HG03097 (cell line): ENCODE measurements around the gene STXBP6.
"Not testable (repeated sequence)": the region's sequence is repeated elsewhere in the genome, so short reads cannot be mapped to it uniquely, and the experiment has no call there.

Source experiments
- ATAC-seq: cut with Tn5 transposase; IDR thresholded peaks from one replicate; pipeline ENCODE4 v1.9.1; 2021; ENCODE audit not compliant: unreplicated experiment, low FRiP score

Gene STXBP6

GRCh38 chr14:24960816-24961215 is 89.1 kb downstream of the STXBP6 start:
- no peak for ATAC-seq

GRCh38 chr14:24959791-24960331 is 90.1 kb downstream of the STXBP6 start:
- peak; percentile 61 for ATAC-seq

GRCh38 chr14:24958271-24958670 is 91.7 kb downstream of the STXBP6 start:
- ATAC-seq: no peak

DNA sequence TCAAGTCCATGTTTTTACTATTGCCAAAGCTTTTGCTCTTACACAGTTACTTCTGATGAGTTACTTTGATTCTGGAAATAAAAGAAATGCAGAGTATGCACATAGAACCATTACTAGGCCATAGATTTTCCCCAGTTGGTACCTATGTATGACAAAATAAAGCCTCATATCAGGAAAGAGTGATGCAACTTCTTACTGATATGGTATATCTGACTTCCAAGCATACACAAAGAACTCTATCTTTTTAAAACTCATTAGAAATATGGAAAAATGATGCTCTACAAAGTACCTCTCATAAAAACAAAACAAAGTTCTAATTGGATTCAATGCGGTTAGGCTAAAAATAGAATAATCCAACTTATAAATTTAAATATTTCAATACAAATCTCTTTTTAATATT is 92.1 kb downstream of the STXBP6 start:
- no peak for ATAC-seq

GRCh38 chr14:24956104-24956503 is 93.8 kb downstream of the STXBP6 start:
- no peak for ATAC-seq

DNA sequence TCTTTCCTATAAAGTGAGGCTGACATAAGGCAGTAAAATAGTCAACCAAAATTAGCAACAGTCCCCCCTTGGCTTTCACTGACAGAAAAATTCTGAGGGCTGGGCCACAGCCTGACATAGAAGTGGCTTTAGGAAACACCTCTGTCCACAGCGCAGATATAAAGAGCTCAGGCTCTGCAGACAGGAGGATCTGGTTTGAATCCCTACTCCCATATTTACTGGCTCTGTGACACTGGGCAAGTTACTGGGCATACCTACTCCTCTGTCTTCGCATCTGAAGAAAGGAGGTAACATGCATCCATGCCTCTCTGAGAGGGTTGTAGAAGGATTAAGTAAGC is 95.3 kb downstream of the STXBP6 start:
- ATAC-seq: no peak

GRCh38 chr14:24954037-24954699 is 95.8 kb downstream of the STXBP6 start:
- ATAC-seq: no peak

GRCh38 chr14:24952851-24953666 is 96.9 kb downstream of the STXBP6 start:
- ATAC-seq: no peak

DNA sequence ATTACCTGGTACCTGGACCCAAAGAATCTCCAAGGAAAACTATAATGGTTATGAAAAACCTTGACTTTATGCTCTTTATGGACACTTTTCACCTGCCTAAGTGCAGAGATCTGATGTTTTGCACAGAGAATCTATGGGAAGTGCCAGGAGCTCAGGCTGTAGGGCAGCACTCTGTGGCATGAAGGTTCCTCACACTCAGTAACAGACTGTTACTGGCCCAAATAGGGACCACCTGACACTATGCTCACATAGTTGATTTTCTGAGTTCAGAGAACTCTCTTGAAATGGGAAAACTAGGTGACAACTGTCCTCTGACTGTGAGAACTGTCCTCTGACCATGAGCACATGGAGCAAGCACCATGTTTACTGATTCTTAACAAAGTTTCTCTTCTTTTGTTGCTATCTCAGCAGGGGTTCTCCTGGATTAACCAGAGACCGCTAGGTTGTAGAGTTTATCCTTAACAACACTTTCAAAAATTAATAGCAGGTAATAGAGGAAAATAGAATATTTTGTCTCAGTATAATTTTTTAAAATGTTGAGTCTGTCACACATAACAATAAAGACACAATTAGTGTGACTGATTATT is 101.6 kb downstream of the STXBP6 start:
- ATAC-seq: no peak

GRCh38 chr14:24947131-24947530 is 102.8 kb downstream of the STXBP6 start:
- no peak for ATAC-seq

- no peak for ATAC-seq
Observed at GRCh38 chr14:24944800-24945199, 105.1 kb downstream of the STXBP6 start.

DNA sequence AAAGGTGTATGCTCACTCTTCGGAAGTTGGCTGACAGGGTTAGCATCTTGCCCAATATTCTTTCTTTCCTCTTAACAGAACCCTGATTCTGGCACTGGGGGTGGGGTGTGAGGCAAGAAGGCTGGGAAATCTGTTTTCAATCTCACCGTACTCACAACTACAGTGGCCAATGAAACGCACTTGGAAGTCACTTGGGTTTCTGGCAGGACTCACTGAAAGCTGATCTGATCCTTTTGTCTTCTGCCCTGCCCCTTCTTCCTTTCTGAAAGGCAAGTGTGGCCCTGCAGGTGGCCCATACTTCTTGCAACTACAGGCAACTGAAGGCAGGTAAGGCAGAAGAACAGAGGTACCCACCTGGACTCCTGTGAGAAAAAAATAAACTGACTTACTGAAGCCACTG is 106.9 kb downstream of the STXBP6 start:
- ATAC-seq: no peak

- no peak for ATAC-seq
Observed at GRCh38 chr14:24941719-24942118, 108.2 kb downstream of the STXBP6 start.

- ATAC-seq: no peak
Observed at GRCh38 chr14:24940213-24940783, 109.6 kb downstream of the STXBP6 start.

- ATAC-seq: no peak
Observed at GRCh38 chr14:24938593-24938992, 111.4 kb downstream of the STXBP6 start.

GRCh38 chr14:24937300-24937699 is 112.6 kb downstream of the STXBP6 start:
- ATAC-seq: no peak

DNA sequence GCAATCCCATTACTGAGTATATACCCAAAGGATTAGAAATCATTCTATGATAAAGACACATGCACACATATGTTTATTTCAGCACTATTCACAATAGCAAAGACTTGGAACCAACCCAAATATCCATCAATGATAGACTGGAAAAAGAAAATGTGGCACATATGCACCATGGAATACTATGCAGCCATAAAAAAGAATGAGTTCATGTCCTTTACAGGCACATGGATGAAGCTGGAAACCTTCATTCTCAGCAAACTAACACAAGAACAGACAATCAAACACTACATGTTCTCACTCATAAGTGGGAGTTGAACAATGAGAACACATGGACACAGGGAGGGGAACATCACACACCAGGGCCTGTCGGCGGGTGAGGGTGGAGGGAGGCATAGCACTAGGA is 113.2 kb downstream of the STXBP6 start:
- not testable (repeated sequence) for ATAC-seq

DNA sequence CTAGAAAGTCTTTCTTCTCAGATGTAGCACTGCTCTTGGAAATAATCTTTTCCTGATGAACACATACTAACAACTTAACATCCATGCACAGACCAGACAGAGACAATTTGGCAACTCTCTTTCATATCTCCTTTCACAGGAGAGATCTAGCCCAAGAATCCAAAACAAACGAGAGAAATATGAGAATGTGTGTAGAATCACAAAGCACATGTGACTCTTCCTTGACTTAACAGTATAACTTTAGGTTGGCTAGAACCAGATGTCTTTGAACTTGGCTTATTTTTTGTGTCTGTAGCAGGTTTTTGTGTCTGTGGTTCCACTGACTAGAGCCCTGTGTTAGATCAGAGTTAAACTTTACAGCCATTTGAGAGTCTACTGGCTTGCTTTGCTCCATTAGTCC is 114.2 kb downstream of the STXBP6 start:
- no peak for ATAC-seq

- ATAC-seq: no peak
Observed at GRCh38 chr14:24928386-24928900, 121.5 kb downstream of the STXBP6 start.

GRCh38 chr14:24927809-24928208 is 122.1 kb downstream of the STXBP6 start:
- no peak for ATAC-seq

DNA sequence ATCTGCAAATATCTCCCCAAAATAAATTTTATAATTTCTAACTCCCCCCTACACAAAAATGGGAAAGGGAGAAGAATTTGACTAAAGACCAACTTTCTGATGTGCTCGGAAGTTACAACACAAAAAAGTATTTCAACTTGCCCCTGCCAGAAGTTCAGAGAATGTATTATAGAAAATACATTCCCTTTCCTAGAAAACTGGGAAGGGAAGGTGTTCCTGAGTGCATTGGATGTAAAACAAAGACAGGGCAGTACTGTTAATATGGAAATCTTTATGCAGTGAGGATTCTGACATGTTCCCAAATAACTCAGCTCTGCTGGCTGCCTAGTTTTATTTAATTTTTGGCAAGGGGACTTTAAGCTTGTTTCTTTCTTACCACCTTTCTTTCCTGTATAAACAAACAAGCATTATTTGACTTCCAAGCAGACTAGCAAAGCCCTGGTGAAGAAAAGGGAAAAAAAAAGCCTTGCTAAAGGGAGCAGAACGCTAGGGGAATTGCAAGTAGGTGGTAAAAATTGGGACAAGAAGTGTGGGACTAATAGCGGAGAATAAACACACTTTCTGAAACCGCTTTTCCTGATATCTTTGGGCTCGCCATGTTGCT is 124.1 kb downstream of the STXBP6 start:
- ATAC-seq: no peak
